T-helper 17 cell (primary cell): ENCODE results near the gene ITGAD. TPM values are rescaled to one million over a fixed set of nuclear protein-coding genes. Genes with fewer than 3 reads are reported as not detected.

Source experiments
- total RNA-seq, 4 donors: library from RNA in 2 of 4; stranded (reverse) in 2 of 4; gene quantifications; one replicate each; pipeline ENCODE4 v1.2.3 and lab custom pipeline; 2022 to 2026

ITGAD gene
- total RNA-seq, 2 donors from 2014 or later: not detected

Other genes starting within 250 kb of the ITGAD start
- under 1 TPM; 0.10 to 0.47 TPM for gene PRSS36, start 243.3 kb upstream of the ITGAD start, total RNA-seq
- 100 to 1,000 TPM; 910 to 947 TPM for gene FUS, start 213.2 kb upstream of the ITGAD start, total RNA-seq
- gene PYCARD, start 190.6 kb upstream of the ITGAD start, total RNA-seq: 10 to 100 TPM; 17.9 to 22.1 TPM
- gene TRIM72, start 179.2 kb upstream of the ITGAD start, total RNA-seq: under 1 TPM; 0.08 to 0.17 TPM
- not detected for gene PYDC1, start 176.2 kb upstream of the ITGAD start, total RNA-seq
- gene ITGAM, start 133.4 kb upstream of the ITGAD start, total RNA-seq: 10 to 100 TPM in 1 of 2 donors, 1 to 10 TPM in 1; 7.3 to 12.5 TPM
- 10 to 100 TPM in 1 of 2 donors, 1 to 10 TPM in 1; 4.6 to 16.0 TPM for gene ITGAX, start 38.2 kb upstream of the ITGAD start, total RNA-seq
- gene COX6A2, start 35.0 kb downstream of the ITGAD start, total RNA-seq: not detected
- under 1 TPM; 0.10 to 0.23 TPM for gene ZNF843, start 49.5 kb downstream of the ITGAD start, total RNA-seq
- gene ARMC5, start 66.2 kb downstream of the ITGAD start, total RNA-seq: 10 to 100 TPM; 15.8 to 21.9 TPM
- 1 to 10 TPM in 1 of 2 donors, under 1 TPM in 1; 0.35 to 5.6 TPM for gene TGFB1I1, start 78.8 kb downstream of the ITGAD start, total RNA-seq
- 1 to 10 TPM; 1.3 to 2.8 TPM for gene SLC5A2, start 89.8 kb downstream of the ITGAD start, total RNA-seq
- gene RUSF1, start 115.1 kb downstream of the ITGAD start, total RNA-seq: 10 to 100 TPM; 56.7 to 60.7 TPM
- gene AHSP, start 134.6 kb downstream of the ITGAD start, total RNA-seq: not detected